CD14-positive monocyte (primary cell): ENCODE results near the gene RBM25. TPM values are rescaled to one million over a fixed set of nuclear protein-coding genes. Genes with fewer than 3 reads are reported as not detected.
"Not testable (repeated sequence)": the region's sequence is repeated elsewhere in the genome, so short reads cannot be mapped to it uniquely, and the experiment has no call there.

Experiments
- DNase-seq, 3 donors: peaks; one replicate each; pipeline ENCODE4 v3.0.0-alpha.2; 2011 to 2022
- H2AFZ ChIP-seq: 2 replicates; pipeline ENCODE4 v1.6.0; 2012; ENCODE audit warnings: mild to moderate bottlenecking, low read depth, low read length, inconsistent platforms; ENCODE audit not compliant: insufficient read depth, poor library complexity, severe bottlenecking
- H3K27ac ChIP-seq, 2 donors: 1 replicate in 1 of 2; 2 replicates in 1 of 2; pipeline ENCODE4 v1.5.1; 2012 to 2013; ENCODE audit warnings: low read length in 2 of 2, control low read depth in 1 of 2, inconsistent platforms in 1 of 2, low read depth in 1 of 2, mild to moderate bottlenecking in 1 of 2
- H3K27me3 ChIP-seq, 2 donors: one replicate each; pipeline versions ENCODE4 v1.6.0 to v1.6.1; 2011 to 2013; ENCODE audit warnings: low read length in 2 of 2; ENCODE audit not compliant: control insufficient read depth in 2 of 2, insufficient read depth in 2 of 2
- H3K36me3 ChIP-seq, 2 donors: replicated peaks in 1 of 2; 1 replicate in 1 of 2; 2 replicates in 1 of 2; pipeline versions ENCODE4 v1.5.1 to v1.6.1; 2012 to 2013; ENCODE audit warnings: low read length in 2 of 2, control low read depth in 1 of 2, inconsistent platforms in 1 of 2, mild to moderate bottlenecking in 1 of 2; ENCODE audit not compliant: insufficient read depth in 2 of 2, control insufficient read depth in 1 of 2
- H3K4me1 ChIP-seq, 2 donors: 1 replicate in 1 of 2; 2 replicates in 1 of 2; pipeline versions ENCODE4 v1.5.1 to v1.6.1; 2012 to 2013; ENCODE audit warnings: low read length in 2 of 2, control low read depth in 1 of 2, inconsistent platforms in 1 of 2, mild to moderate bottlenecking in 1 of 2, moderate library complexity in 1 of 2; ENCODE audit not compliant: insufficient read depth in 2 of 2, control insufficient read depth in 1 of 2
- H3K4me2 ChIP-seq: replicated peaks from 2 replicates; pipeline ENCODE3; 2012; ENCODE audit warnings: low read length, moderate library complexity, mild to moderate bottlenecking; ENCODE audit not compliant: poor library complexity, severe bottlenecking; ENCODE audit errors: extremely low read depth
- H3K4me3 ChIP-seq, 3 experiments: fragments of 200-600 bp in 1 of 3; sonication (generic) in 1 of 3; replicated peaks in 1 of 3; 1 replicate in 2 of 3; 2 replicates in 1 of 3; pipeline ENCODE4 v1.5.1; 2011 to 2013; ENCODE audit warnings: low read length in 3 of 3, mild to moderate bottlenecking in 3 of 3, control low read depth in 2 of 3, low read depth in 2 of 3, inconsistent platforms in 1 of 3, moderate library complexity in 1 of 3
- H3K79me2 ChIP-seq: 2 replicates; pipeline ENCODE4 v1.6.0; 2012; ENCODE audit warnings: mild to moderate bottlenecking, control low read depth, inconsistent platforms, low read length, moderate library complexity; ENCODE audit not compliant: insufficient read depth
- H3K9ac ChIP-seq: 2 replicates; pipeline ENCODE4 v1.6.0; 2017; ENCODE audit warnings: low read length, mild to moderate bottlenecking; ENCODE audit not compliant: insufficient read depth, poor library complexity, severe bottlenecking
- H3K9me3 ChIP-seq, 2 donors: replicated peaks in 1 of 2; 1 replicate in 1 of 2; 2 replicates in 1 of 2; pipeline versions ENCODE4 v1.5.1 to v1.6.1; 2012 to 2013; ENCODE audit warnings: low read length in 2 of 2, control low read depth in 1 of 2; ENCODE audit not compliant: control insufficient read depth in 1 of 2, insufficient read depth in 1 of 2
- H4K20me1 ChIP-seq: 2 replicates; pipeline ENCODE4 v1.6.0; 2012; ENCODE audit warnings: mild to moderate bottlenecking, low read length, control low read depth, moderate library complexity; ENCODE audit not compliant: insufficient read depth
- H3K27ac Mint-ChIP-seq, 7 donors: one replicate each; pipeline ENCODE4 v1.8.0; 2020; ENCODE audit warnings: mild to moderate bottlenecking in 7 of 7, mixed read lengths in 7 of 7, moderate library complexity in 6 of 7, inconsistent platforms in 2 of 7
- H3K27me3 Mint-ChIP-seq, 3 donors: one replicate each; pipeline ENCODE4 v1.8.0; 2021 to 2022; ENCODE audit warnings: low read depth in 3 of 3, mild to moderate bottlenecking in 3 of 3, mixed read lengths in 3 of 3, moderate library complexity in 3 of 3, inconsistent platforms in 1 of 3
- H3K36me3 Mint-ChIP-seq, 2 donors: one replicate each; pipeline ENCODE4 v1.8.0; 2020; ENCODE audit warnings: mixed read lengths in 2 of 2, inconsistent platforms in 1 of 2, mild to moderate bottlenecking in 1 of 2
- H3K4me1 Mint-ChIP-seq: one replicate; pipeline ENCODE4 v1.8.0; 2020; ENCODE audit warnings: mild to moderate bottlenecking, mixed read lengths
- H3K4me3 Mint-ChIP-seq, 2 donors: one replicate each; pipeline ENCODE4 v1.8.0; 2020; ENCODE audit warnings: mild to moderate bottlenecking in 2 of 2, mixed read lengths in 2 of 2, moderate library complexity in 1 of 2
- H3K9me3 Mint-ChIP-seq, 7 donors: one replicate each; pipeline ENCODE4 v1.8.0; 2020 to 2022; ENCODE audit warnings: mixed read lengths in 7 of 7, mild to moderate bottlenecking in 6 of 7, moderate library complexity in 6 of 7, inconsistent platforms in 2 of 7
- CTCF ChIP-seq: fragments of 200-600 bp; IDR thresholded peaks from one replicate; pipeline ENCODE4 v1.8.0; 2022; ENCODE audit warnings: antibody characterized with exemption, mild to moderate bottlenecking
- WGBS: methylation state at CpG from one replicate; pipeline ENCODE4 v1.1.5; 2013; ENCODE audit warnings: missing lambda C conversion rate; ENCODE audit not compliant: insufficient coverage; 5-methylcytosine and 5-hydroxymethylcytosine counted together
- intact Hi-C, 2 donors: fragments of 100-400 bp; cut with micrococcal nuclease; formaldehyde crosslinking; loops; one replicate each; pipeline versions ENCODE4 v1.15.0 to v1.15.1; 2023
- polyA plus RNA-seq, 3 donors: library from polyadenylated mRNA; depleted of rRNA in 1 of 3; unstranded in 2 of 3; stranded (reverse) in 1 of 3; fragments of 300-500 nt in 2 of 3; fragments of >200 nt in 1 of 3; fragmentation: Illumina TruSeq in 2 of 3; gene quantifications; 1 replicate in 2 of 3; 2 replicates in 1 of 3; pipeline ENCODE4 v1.2.3, GENCODE V29; 2012 to 2021

RBM25 gene
- polyA plus RNA-seq, 3 donors: 15.6 to 46.5 (median 25.2) TPM

GRCh38 chr14:73014105-73014504 is 44.2 kb upstream of the RBM25 start:
- Mint-ChIP-seq H3K27me3 (peaks cover 0 to 3% (median 0%) of the 10 kb centered on the region in 3 donors), H3K4me1 (peaks cover 2% of the 10 kb centered on the region), H3K4me3 (no peak overlapping the region), H3K9me3 (peaks cover 0 to 5% (median 3%) of the 10 kb centered on the region in 7 donors), H3K27ac (no peak overlapping the region), H3K36me3 (peaks cover 65 to 77% of the 10 kb centered on the region in 2 donors)
- Histone ChIP-seq H3K27me3 (no peaks in the 10 kb centered on the region), H3K36me3 (peaks cover 48 to 76% of the 10 kb centered on the region in 2 donors), H3K27ac (no peak overlapping the region), H4K20me1 (peaks cover 69% of the 10 kb centered on the region), H3K4me1 (no peaks in the 10 kb centered on the region), H3K4me2 (no peak overlapping the region), H3K4me3 (no peak overlapping the region), H3K79me2 (peaks cover 37% of the 10 kb centered on the region), H3K9ac (no peak overlapping the region), H3K9me3 (no peaks in the 10 kb centered on the region), H2AFZ (no peak overlapping the region)
- no peak for DNase-seq
- TF ChIP-seq CTCF: no peak
- intact Hi-C loops: no loop called here
- WGBS: no CpG with 5 or more reads among the region's 2 CpGs

- H3K27ac Mint-ChIP-seq, H3K4me1 Mint-ChIP-seq, H3K27ac ChIP-seq, H3K27me3 ChIP-seq, H3K4me3 Mint-ChIP-seq, H3K4me2 ChIP-seq, H2AFZ ChIP-seq, H3K9me3 Mint-ChIP-seq, H3K9me3 ChIP-seq, H3K4me1 ChIP-seq, intact Hi-C loops, DNase-seq, H3K9ac ChIP-seq, H3K4me3 ChIP-seq, H3K27me3 Mint-ChIP-seq: not testable (repeated sequence)
- peaks cover 63 to 76% of the 10 kb centered on the region in 2 donors for H3K36me3 Mint-ChIP-seq
- Histone ChIP-seq H4K20me1 (peaks cover 74% of the 10 kb centered on the region), H3K36me3 (peaks cover 47 to 78% of the 10 kb centered on the region in 2 donors), H3K79me2 (peaks cover 38% of the 10 kb centered on the region)
- whole genome bisulfite sequencing: 93% methylated on average over 10 of the region's 14 CpGs
Measured at GRCh38 chr14:73015552-73015951, 42.8 kb upstream of the RBM25 start.

- peaks cover 63 to 73% of the 10 kb centered on the region in 2 donors for H3K36me3 Mint-ChIP-seq
- H3K4me1 Mint-ChIP-seq: not testable (repeated sequence)
- 93% methylated on average over 3 of the region's 10 CpGs for WGBS
Measured at GRCh38 chr14:73016011-73016410, 42.3 kb upstream of the RBM25 start.

More at GRCh38 chr14:73016011-73016410, 42.3 kb upstream of the RBM25 start:
- H3K4me3 ChIP-seq, intact Hi-C loops, H3K4me1 ChIP-seq, H3K4me3 Mint-ChIP-seq, H3K27me3 Mint-ChIP-seq, H3K9me3 ChIP-seq, H3K27me3 ChIP-seq, H3K9ac ChIP-seq, H2AFZ ChIP-seq, DNase-seq, H3K4me2 ChIP-seq, H3K27ac ChIP-seq, H3K9me3 Mint-ChIP-seq: not testable (repeated sequence)
- H4K20me1 ChIP-seq: peaks cover 78% of the 10 kb centered on the region
- H3K79me2 ChIP-seq: peaks cover 37% of the 10 kb centered on the region
- H3K36me3 ChIP-seq: peaks cover 48 to 82% of the 10 kb centered on the region in 2 donors
- H3K27ac Mint-ChIP-seq: peak overlapping the region in 1 of 7 donors; percentile 16
